Stimulated activated CD4-positive, alpha-beta T cell treated with anti-CD3 and anti-CD28 coated beads, Interleukin-4, amount 100 ng/mL, for 1 hour (primary cell): ENCODE results near the gene SETD2.

Experiments
- DNase-seq: peaks from one replicate; pipeline ENCODE4 v3.0.0-alpha.2; 2020

The SETD2 gene

GRCh38 chr3:46994801-46995731, 168.8 kb downstream of the SETD2 start:
- no peak for DNase-seq

DNA sequence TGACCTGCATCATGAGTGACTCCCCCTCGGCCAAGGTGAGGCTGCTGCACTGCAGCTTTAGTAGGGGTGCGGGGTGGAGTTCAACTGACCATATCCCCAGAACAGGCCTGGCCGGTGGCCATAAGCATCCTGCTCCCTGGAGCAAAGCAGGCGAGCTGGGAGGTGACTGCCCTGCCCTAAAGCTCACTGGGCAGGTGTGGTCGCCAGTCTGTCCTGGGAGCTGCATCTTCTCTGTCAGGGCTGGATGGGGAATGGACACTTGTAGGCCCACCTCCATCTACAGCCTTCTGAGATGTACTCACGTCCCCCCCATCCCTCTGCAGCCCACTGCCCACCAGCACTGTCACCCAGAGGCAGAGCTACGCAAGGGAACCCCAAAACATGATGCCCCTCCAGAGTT, 169.9 kb downstream of the SETD2 start:
- DNase-seq, result no peak

GRCh38 chr3:46993292-46993691, 170.6 kb downstream of the SETD2 start:
- no peak for DNase-seq

DNA sequence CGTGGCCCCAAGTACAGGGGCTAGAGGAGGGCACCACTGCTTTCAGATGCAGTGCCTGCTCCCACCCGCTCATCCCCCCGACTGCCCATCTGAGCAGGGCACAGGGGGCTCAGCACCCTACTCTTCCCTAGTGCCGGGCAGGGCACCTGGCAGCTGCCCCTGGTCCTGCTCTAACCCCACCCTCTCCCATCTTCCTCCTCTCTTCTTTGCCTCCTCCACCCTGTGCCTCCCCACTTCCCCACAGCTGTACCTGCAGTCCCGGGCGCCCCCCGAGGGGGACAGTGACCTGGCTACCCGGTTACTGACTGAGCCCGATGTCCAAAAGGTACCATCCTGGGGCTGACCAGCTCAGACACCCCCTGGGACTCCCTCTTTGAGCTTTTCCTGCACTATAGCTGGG, 171.7 kb downstream of the SETD2 start:
- no peak for DNase-seq

DNA sequence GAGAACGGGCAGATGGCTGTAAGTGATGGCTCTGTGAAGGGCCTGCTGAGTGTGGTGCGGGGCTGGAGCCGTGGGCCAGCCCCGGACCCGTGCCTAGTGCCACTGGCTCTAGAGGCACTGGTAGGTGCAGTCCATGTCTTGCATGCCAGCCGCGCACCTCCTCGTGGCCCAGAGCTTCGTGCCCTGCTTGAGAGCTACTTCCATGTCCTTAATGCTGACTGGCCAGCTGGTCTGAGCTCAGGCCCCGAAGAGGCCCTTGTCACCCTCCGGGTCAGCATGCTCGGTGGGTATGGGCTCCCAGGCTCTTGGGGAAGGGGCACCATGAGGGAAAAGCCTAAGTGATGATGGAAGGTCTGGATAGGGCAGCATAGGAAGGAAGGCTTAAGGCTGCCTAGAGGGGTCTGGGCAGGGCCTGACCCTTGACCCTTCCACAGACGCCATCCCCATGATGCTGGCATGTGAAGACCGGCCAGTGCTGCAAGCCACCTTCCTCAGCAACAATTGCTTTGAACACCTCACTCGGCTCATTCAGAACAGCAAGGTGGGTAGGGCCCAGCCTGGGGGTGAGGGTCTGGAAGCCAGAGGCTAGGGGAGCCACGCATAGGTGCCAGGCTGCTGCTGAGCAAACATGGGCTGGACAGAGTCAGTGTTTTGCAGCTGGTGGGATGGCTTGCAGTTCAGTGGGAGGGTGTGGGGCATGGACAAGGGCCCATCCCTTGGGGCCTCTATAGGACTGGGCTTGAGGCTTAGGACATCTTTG, 172.3 kb downstream of the SETD2 start:
- no peak for DNase-seq

DNA sequence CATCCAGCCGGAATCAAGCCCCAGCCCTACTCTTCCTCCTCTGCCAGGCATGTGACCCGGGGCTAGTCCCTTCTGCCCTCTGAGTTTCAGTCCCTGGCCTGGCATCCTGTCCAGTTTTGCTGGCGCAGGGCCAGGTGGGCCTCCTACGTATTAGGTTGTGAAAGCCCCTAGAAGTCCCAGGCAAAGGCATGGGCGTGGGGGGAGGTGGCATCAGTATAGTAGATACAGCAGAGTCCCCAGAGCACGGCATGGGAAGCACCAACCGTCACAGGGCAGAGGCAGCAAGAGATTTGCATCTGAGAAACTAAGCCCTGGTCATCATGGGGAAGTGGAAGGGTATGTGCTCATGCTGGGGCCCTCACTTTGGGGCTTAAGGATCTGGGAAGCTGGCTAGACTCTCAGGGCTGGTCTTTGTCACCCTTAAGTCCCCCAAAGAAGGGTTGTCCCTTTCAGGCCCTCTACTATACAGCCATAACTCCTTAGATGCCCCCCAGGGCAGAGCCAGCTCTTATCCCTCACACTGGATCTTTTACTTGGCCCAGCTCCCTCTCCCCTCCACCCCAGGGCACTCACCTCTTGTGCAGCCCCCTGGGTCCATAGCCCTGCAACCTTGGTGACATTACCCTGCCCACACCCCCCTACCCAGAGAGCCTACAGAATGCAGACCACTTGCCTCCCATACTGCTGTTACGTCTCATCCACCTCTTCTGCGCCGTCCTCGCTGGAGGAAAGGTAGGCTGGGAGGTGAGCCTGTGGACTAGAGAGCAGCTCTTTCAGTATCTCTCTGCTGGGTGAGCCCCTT, 173.1 kb downstream of the SETD2 start:
- no peak for DNase-seq

- DNase-seq, result no peak
Measured at GRCh38 chr3:46989146-46989810, 174.6 kb downstream of the SETD2 start.

- DNase-seq, result no peak
Measured at GRCh38 chr3:46988616-46989015, 175.3 kb downstream of the SETD2 start.

- DNase-seq, result peak; percentile 79
Measured at GRCh38 chr3:46987743-46988401, 176.0 kb downstream of the SETD2 start.

DNA sequence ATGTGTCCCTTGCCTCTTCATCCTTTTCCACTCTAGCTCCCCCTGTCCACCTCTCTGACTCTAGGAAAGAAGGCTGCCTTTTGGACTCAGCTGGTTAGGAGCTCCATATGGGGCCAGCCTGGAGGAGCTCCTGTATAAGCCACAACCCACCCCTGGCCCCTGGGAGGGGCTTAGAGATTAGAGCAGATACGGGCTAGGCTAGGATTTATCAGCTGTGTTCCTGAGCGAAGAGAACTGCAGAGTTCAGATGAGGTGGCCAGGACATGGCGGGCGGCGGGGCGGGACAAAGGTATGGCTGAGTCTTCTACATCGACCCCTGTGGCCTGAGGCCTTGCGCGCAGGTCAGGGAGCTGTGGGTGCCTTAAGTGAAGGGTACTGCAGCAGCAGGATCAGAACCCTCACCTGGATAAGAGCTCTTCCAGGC, 176.6 kb downstream of the SETD2 start:
- no peak for DNase-seq

DNA sequence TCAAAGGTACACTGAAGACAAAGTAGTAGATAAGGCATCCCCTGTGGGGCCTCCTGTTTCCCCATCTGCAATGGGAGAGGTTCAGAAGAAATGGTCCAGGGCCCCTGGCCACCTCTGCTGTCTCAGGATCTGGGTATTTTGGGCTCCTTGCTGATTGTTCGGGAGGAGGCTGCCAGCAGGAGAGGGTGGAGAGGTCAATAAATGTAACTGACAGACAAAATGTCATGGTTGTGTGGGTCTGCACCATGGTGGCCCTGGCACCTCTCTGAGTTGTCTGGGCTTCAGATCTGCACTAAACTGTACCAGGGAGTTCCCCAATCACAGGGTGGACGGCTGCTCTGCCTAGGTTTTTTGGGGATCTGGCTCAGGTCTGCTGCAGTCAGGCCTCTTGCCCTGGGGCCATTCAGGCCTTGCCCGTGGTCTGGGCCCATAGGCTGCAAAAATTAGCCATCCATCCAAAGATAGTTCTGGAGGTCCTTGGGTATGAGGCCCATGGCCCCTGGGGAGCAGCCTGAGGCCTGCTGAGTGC, 177.1 kb downstream of the SETD2 start:
- DNase-seq, result no peak

DNA sequence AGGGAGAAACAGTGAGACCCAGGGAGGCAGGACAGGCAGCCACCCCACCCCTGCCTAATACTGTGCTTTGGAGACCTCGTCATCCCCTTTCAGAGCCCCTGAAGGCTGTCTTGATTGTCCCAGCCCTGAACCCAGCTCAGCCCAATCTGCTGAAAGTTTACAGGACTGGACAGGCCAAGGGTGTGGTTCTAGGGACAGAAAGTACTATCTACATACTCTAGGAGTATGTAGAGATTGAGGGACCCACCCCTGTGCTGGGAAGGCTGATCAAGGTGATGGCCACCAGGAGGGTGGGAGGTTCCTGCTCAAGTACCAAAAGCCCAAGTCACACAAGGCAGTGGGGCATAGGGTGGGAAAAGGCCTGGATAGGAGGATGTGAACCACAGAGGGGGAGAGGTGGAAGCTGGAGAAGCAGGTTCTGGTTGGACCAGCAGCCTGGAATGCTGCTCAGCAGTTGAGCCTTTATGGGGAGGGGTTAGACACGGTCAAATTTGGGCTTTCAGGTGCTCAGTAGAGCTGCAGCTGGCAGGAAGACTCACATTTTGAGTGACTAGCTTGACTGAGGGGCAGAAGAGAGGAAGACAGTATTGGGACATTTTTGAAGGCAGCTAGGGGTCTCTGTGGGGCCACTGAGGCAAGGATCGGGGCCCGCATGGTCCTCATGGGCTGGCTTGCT, 177.7 kb downstream of the SETD2 start:
- DNase-seq, result no peak

DNA sequence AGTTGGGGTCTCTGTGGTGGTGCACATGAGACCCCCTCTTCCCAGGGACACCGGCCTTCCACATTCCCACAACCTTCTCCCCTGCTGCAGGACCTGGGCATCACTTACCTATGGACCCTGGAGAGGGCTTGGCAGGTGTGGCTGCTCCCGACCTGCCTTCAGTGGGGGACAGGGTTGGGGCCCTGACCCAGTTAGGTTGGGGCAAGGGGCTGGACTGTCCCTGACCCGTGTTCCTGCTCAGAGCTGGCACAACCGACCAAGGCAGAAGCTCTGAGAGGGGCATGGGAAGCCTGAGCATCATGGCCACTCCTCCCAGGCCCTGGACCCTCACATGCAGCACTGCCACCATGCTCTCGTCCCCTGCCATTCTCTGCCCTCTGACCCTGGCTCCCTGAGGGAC, 178.3 kb downstream of the SETD2 start:
- no peak for DNase-seq

- no peak for DNase-seq
Measured at GRCh38 chr3:46984591-46985459, 179.1 kb downstream of the SETD2 start.

- DNase-seq, result no peak
Measured at GRCh38 chr3:46982546-46982945, 181.4 kb downstream of the SETD2 start.

DNA sequence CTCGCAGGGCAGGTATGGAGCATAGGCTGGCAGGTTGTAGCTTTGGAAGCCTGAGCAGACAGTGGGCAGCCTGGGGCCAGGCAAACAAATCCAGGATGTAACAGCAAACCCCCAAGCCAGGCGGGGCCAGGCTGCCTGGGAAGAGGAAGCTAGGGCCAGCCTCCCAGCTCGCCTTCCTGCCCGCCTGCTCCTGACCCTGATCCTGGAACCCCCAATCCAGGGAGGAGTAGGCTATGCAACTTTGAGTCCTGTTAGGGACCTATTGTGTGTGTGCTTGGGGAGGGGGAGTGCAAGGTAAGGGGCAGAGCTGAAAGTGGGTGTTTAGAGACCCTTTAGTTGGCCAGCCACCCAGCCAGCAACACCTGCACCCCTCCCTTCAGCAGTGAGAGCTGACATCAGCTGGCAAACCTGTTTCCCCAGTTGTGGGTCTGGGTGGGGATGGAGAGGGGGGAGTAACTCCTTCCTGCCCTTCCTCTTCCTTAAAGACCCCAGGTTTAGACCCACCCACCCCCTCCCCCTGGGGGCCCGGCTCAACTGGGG, 181.9 kb downstream of the SETD2 start:
- DNase-seq, result no peak

GRCh38 chr3:46979958-46980497, 183.9 kb downstream of the SETD2 start:
- no peak for DNase-seq

- peak; percentile 97 for DNase-seq
Measured at GRCh38 chr3:46978985-46979944, 184.6 kb downstream of the SETD2 start, which contains the start of gene NBEAL2. TSS of gene NBEAL2 (plus strand) at chr3:46979666. CDS start at chr3:46979862, 196 bp downstream.
